Tongue (tissue), 2 donors: ENCODE results near the gene BFSP1. TPM values are rescaled to one million over a fixed set of nuclear protein-coding genes. Genes with fewer than 3 reads are reported as not detected.

Experiments used
- DNase-seq: peaks from one replicate; pipeline ENCODE4 v3.0.0-alpha.2; 2015
- total RNA-seq: library from RNA; depleted of rRNA; stranded (reverse); fragments of >200 nt; gene quantifications from one replicate; pipeline ENCODE4 v1.2.3, GENCODE V29; 2014

BFSP1 gene
- total RNA-seq, 1 donor from 2014 or later: 1.6 TPM

- peak; percentile 87 for DNase-seq
Measured at GRCh38 chr20:17557675-17558006, 26.5 kb upstream of the BFSP1 start.

- DNase-seq: peak; percentile 65
Measured at GRCh38 chr20:17556837-17557674, 25.9 kb upstream of the BFSP1 start.

GRCh38 chr20:17555106-17555505 lies 23.9 kb upstream of the BFSP1 start:
- DNase-seq: no peak

GRCh38 chr20:17549131-17549530 lies 18.0 kb upstream of the BFSP1 start:
- no peak for DNase-seq

GRCh38 chr20:17545127-17545526 lies 13.9 kb upstream of the BFSP1 start:
- DNase-seq: no peak

- peak; percentile 63 for DNase-seq
Measured at GRCh38 chr20:17543531-17544131, 12.5 kb upstream of the BFSP1 start.

- DNase-seq: peak; percentile 38
Measured at GRCh38 chr20:17542993-17543412, 11.8 kb upstream of the BFSP1 start.

GRCh38 chr20:17542481-17542880 lies 11.3 kb upstream of the BFSP1 start:
- no peak for DNase-seq

GRCh38 chr20:17541996-17542395 lies 10.8 kb upstream of the BFSP1 start:
- no peak for DNase-seq

- no peak for DNase-seq
Measured at GRCh38 chr20:17541596-17541995, 10.4 kb upstream of the BFSP1 start.

GRCh38 chr20:17538517-17539170 lies 7.5 kb upstream of the BFSP1 start:
- no peak for DNase-seq

- no peak for DNase-seq
Measured at GRCh38 chr20:17537959-17538358, 6.8 kb upstream of the BFSP1 start.

- peak; percentile 89 for DNase-seq
Measured at GRCh38 chr20:17536944-17537444, 5.8 kb upstream of the BFSP1 start.

- no peak for DNase-seq
Measured at GRCh38 chr20:17534077-17534476, 2.9 kb upstream of the BFSP1 start.

GRCh38 chr20:17533396-17533795 lies 2.2 kb upstream of the BFSP1 start:
- peak; percentile 60 for DNase-seq

- no peak for DNase-seq
Measured at GRCh38 chr20:17531665-17532025, 466 bp upstream of the BFSP1 start.

GRCh38 chr20:17530153-17530552 lies 1.0 kb downstream of the BFSP1 start:
- no peak for DNase-seq

GRCh38 chr20:17529586-17529985 lies 1.6 kb downstream of the BFSP1 start:
- DNase-seq: no peak

GRCh38 chr20:17525650-17526049 lies 5.5 kb downstream of the BFSP1 start:
- peak; percentile 29 for DNase-seq

GRCh38 chr20:17525132-17525531 lies 6.0 kb downstream of the BFSP1 start:
- no peak for DNase-seq

- DNase-seq: no peak
Measured at GRCh38 chr20:17524560-17524959, 6.6 kb downstream of the BFSP1 start.

GRCh38 chr20:17523326-17523725 lies 7.9 kb downstream of the BFSP1 start:
- DNase-seq: no peak

GRCh38 chr20:17522528-17522927 lies 8.7 kb downstream of the BFSP1 start:
- no peak for DNase-seq
